Cardiac muscle cell (in vitro differentiated cells and primary cell): Measurements from ENCODE around the gene DEPDC5. TPM values are rescaled to one million over a fixed set of nuclear protein-coding genes. Genes with fewer than 3 reads are reported as not detected.

Experiments
- DNase-seq, 2 donors: peaks; one replicate each; pipeline versions ENCODE4 v3.0.0 to v3.0.0-alpha.2; 2010 to 2017; ENCODE audit warnings: low read depth in 1 of 2, low spot score in 1 of 2
- H3K27ac ChIP-seq: fragments of 200-600 bp; sonication (generic); 2 replicates; pipeline ENCODE4 v1.5.1; 2016
- H3K27me3 ChIP-seq: fragments of 200-600 bp; sonication (generic); 2 replicates; pipeline ENCODE4 v1.6.0; 2016; ENCODE audit warnings: control low read depth
- H3K36me3 ChIP-seq: fragments of 200-600 bp; sonication (generic); 2 replicates; pipeline ENCODE4 v1.5.1; 2016; ENCODE audit warnings: control low read depth
- H3K4me1 ChIP-seq: fragments of 200-600 bp; sonication (generic); 2 replicates; pipeline ENCODE4 v1.8.1; 2017; ENCODE audit warnings: low read depth, mild to moderate bottlenecking, mixed run types
- H3K4me3 ChIP-seq: fragments of 200-600 bp; sonication (generic); 2 replicates; pipeline ENCODE4 v1.5.1; 2016; ENCODE audit warnings: mild to moderate bottlenecking
- H3K9me3 ChIP-seq: fragments of 200-600 bp; sonication (generic); 2 replicates; pipeline ENCODE4 v1.5.1; 2017; ENCODE audit warnings: low read depth, mild to moderate bottlenecking, control low read depth
- polyA plus RNA-seq: library from polyadenylated mRNA; unstranded; fragments of >200 nt; fragmentation: Nextera tagmentation; extraction: Ambion mirVana; gene quantifications from 2 replicates; pipeline ENCODE4 v1.2.1, GENCODE V29; 2016
- total RNA-seq: library from RNA; depleted of rRNA; stranded (reverse); fragments of >200 nt; gene quantifications from 2 replicates; pipeline ENCODE4 v1.2.3, GENCODE V29; 2016
- TF ChIP-seq, protein P1 (sequence below): IDR thresholded peaks from 2 replicates; pipeline ENCODE4 v1.5.1; 2012; ENCODE audit warnings: low read depth, mild to moderate bottlenecking, low read length

The DEPDC5 gene
- total and polyA plus RNA-seq, 2 experiments from 2014 or later, result 18.2 to 30.6 TPM

DNA sequence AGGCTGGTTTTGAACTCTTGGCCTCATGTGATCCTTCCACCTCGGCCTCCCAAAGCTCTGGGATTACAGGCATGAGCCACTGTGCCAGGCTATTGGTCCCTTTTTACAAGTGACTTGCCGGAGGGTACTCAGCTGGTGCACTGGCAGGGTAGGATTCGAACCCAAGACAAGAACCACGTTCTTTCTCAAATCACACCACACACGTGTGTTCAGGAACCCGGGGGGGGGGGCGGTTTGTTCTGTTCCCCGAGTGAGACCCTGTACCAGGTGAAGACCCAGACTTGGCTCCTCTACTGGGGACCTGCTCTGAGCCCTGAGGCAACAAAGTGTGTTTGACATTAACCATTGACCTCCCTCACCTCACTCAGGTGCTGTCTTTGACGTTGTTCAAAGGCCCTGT lies 186.7 kb downstream of the DEPDC5 start:
- DNase-seq, result no peak
- no peaks in the 10 kb centered on the region for H3K9me3 ChIP-seq
- peaks cover 5% of the 10 kb centered on the region for H3K4me1 ChIP-seq
- TF ChIP-seq, protein P1, sequence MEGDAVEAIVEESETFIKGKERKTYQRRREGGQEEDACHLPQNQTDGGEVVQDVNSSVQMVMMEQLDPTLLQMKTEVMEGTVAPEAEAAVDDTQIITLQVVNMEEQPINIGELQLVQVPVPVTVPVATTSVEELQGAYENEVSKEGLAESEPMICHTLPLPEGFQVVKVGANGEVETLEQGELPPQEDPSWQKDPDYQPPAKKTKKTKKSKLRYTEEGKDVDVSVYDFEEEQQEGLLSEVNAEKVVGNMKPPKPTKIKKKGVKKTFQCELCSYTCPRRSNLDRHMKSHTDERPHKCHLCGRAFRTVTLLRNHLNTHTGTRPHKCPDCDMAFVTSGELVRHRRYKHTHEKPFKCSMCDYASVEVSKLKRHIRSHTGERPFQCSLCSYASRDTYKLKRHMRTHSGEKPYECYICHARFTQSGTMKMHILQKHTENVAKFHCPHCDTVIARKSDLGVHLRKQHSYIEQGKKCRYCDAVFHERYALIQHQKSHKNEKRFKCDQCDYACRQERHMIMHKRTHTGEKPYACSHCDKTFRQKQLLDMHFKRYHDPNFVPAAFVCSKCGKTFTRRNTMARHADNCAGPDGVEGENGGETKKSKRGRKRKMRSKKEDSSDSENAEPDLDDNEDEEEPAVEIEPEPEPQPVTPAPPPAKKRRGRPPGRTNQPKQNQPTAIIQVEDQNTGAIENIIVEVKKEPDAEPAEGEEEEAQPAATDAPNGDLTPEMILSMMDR, result no peak
- no peaks in the 10 kb centered on the region for H3K27me3 ChIP-seq
- no peaks in the 10 kb centered on the region for H3K36me3 ChIP-seq
- no peak overlapping the region for H3K27ac ChIP-seq
- no peak overlapping the region for H3K4me3 ChIP-seq

DNA sequence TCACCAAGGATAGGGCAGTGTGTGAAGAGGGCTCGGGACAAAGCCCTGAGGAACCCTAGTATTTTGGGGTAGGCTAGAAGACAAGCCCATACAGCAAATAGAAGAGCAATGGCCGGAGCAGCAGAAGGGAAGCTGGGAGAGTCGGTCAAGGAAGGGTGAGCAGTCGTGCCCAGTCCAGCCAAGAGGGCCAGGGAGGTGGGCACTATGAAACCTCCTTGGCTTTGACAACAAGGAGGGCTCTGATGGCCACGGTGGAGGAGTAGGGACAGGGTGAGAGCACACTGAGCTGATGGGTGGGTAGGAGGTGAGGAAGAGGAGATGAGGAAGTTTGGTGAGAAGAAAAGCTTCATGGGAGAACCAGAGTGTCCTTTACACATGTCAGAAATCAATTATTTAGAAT lies 188.3 kb downstream of the DEPDC5 start:
- Histone ChIP-seq H3K27me3 (no peaks in the 10 kb centered on the region), H3K27ac (no peak overlapping the region), H3K9me3 (no peaks in the 10 kb centered on the region), H3K4me3 (no peak overlapping the region), H3K36me3 (no peaks in the 10 kb centered on the region), H3K4me1 (peaks cover 13% of the 10 kb centered on the region)
- DNase-seq, result no peak
- TF ChIP-seq, protein P1, result no peak

DNA sequence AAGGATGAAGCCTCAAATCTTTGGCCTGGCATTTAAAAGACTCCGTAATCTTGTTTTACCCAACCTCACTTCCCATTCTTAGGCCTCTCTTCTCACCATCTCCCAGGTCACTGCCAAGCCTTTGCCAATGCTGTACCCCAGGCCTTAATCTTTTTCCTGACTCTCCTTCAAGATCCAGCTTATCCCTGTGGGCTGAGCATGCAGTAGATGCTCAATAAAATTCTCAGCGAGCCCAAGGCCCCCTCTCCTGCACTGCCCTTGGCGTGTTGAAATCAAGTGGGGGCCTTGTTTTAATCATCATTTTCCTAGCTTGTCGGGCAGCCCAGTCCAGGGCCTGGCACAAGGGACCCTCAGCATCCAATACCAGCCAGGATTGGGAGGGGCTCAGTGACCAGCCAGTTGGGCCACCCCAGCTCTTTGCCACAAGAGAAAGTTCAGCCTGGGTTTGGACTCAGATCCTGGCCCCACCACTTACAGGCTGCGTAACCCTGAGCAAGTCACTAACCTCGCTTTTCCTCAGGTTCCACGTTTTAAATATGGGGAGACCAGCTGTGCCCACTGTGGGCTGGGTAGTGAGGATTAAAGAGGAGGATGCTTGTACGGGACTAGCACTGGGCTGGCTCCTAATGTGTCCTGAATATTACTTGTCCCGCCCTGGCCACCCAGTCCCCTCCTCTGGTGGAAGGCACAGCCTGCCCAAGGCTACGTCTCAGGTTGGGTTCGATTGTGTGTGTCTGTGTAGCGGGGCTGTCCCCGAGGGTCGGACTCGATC lies 189.6 kb downstream of the DEPDC5 start:
- Histone ChIP-seq H3K27me3 (no peaks in the 10 kb centered on the region), H3K27ac (peak overlapping the region; percentile 98), H3K36me3 (no peaks in the 10 kb centered on the region), H3K9me3 (no peaks in the 10 kb centered on the region), H3K4me3 (peak overlapping the region; percentile 45), H3K4me1 (peaks cover 13% of the 10 kb centered on the region)
- TF ChIP-seq, protein P1, result no peak
- no peak for DNase-seq

DNA sequence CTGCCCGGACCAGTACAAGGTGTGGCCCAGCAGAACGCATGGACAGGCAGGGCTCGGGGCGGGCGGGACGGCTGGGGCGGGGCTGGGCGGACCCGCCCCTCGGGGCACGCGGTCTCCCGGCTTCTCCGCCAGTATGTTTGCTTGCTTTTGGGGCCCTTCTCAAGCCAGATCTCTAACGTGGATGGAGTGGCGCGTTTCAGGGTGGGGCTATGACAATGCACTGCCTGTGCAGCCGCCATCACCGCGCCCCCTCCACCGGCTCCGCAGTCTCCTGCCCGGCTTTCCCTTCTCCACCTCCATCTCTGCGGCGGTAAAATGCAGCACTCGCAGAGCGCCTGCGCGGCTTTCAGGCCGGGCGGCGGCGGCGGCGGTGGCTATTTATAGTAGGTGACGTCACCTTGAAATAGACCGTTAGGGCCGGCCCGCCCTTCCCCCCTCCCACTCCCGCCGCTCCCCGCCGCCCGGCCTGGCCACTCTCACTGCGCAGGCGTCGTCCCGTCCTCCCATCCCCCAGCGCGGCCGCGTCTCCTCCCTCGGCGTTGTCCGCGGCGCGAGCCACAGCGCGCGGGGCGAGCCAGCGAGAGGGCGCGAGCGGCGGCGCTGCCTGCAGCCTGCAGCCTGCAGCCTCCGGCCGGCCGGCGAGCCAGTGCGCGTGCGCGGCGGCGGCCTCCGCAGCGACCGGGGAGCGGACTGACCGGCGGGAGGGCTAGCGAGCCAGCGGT lies 190.3 kb downstream of the DEPDC5 start, which contains the start of gene YWHAH:
YWHAH (plus strand) TSS at position 558 of the 722 bp plus-strand sequence. CDS start 199 bp downstream, outside the sequence.
- no peaks in the 10 kb centered on the region for H3K36me3 ChIP-seq
- TF ChIP-seq, protein P1, result no peak
- H3K4me3 ChIP-seq, result peak within 1 kb of the TSS; percentile 95
- DNase-seq, result peak; percentile 96 to 97
- no peaks in the 10 kb centered on the region for H3K27me3 ChIP-seq
- H3K4me1 ChIP-seq, result peaks cover 13% of the 10 kb centered on the region
- no peaks in the 10 kb centered on the region for H3K9me3 ChIP-seq
- peak within 1 kb of the TSS; percentile 98 for H3K27ac ChIP-seq

DNA sequence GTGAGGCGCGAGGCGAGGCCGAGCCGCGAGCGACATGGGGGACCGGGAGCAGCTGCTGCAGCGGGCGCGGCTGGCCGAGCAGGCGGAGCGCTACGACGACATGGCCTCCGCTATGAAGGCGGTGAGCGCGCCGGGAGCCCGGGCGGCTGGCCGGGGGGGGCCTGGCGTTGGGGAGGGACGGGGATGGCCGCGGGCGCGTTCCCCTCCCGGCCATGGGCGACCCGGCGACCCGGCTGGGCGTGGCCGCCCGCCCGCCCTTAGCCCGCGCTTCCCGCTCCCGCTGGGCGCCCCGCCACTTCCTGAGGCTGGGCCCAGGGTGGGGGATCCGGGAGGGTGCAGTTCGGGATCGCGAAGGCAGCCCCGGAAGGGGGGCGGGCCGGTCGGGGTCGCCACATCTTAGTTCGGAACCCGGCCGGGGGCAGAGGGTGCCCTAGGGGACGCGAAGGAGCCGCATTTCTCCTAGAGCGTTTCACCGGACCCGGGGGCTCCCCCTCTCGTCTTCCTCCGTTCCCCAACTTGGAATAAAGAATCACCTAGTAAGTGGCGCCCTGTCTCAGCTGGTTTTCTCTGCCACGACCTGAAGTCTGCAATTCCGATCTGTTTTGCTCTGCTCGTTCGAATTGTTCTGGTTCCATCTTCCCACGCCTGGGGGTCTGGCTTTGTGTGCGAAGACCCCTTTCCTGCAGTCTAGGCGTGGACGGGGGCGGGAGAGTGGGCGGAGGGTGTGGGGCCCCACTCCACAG lies 191.1 kb downstream of the DEPDC5 start:
- TF ChIP-seq, protein P1, result no peak
- Histone ChIP-seq H3K4me1 (peaks cover 13% of the 10 kb centered on the region), H3K4me3 (peak overlapping the region; percentile 95), H3K36me3 (no peaks in the 10 kb centered on the region), H3K9me3 (no peaks in the 10 kb centered on the region), H3K27ac (peak overlapping the region; percentile 98), H3K27me3 (no peaks in the 10 kb centered on the region)
- peak; percentile 19 to 52 for DNase-seq
